CD4-positive, alpha-beta T cell (primary cell): ENCODE results near the gene RBMS3. TPM values are rescaled to one million over a fixed set of nuclear protein-coding genes. Genes with fewer than 3 reads are reported as not detected.

Source experiments
- ATAC-seq: fragments of 200-7000 bp; cut with Tn5 transposase; one replicate; pipeline ENCODE4 v1.10.0; 2022; ENCODE audit warnings: mild to moderate bottlenecking; ENCODE audit not compliant: poor library complexity
- CTCF ChIA-PET: fragments of 350-600 bp; sonication (Branson Sonifier 250); formaldehyde crosslinking; loops from one replicate; lab custom pipeline; 2021; ENCODE audit warnings: antibody characterized with exemption, inconsistent platforms; lab: Charles Lee
- POLR2A ChIA-PET: fragments of 350-600 bp; sonication (Branson Sonifier 250); formaldehyde crosslinking; loops from one replicate; lab custom pipeline; 2021; ENCODE audit warnings: antibody characterized with exemption, inconsistent platforms; lab: Charles Lee
- DNase-seq, 14 experiments: peaks; one replicate each; pipeline ENCODE4 v3.0.0-alpha.2; 2013 to 2020; ENCODE audit warnings: mixed read lengths in 2 of 14
- H3K27ac ChIP-seq, 2 donors: one replicate each; pipeline versions ENCODE4 v1.5.1 to v1.7.0; 2013; ENCODE audit warnings: low read length in 2 of 2, low read depth in 1 of 2, mild to moderate bottlenecking in 1 of 2
- H3K27me3 ChIP-seq, 2 experiments: 1 replicate in 1 of 2; 2 replicates in 1 of 2; pipeline versions ENCODE4 v1.6.1 to v1.7.0; 2013; ENCODE audit warnings: low read length in 2 of 2, control low read depth in 1 of 2, mild to moderate bottlenecking in 1 of 2, moderate library complexity in 1 of 2; ENCODE audit not compliant: insufficient read depth in 2 of 2, control insufficient read depth in 1 of 2
- H3K36me3 ChIP-seq: one replicate; pipeline ENCODE4 v1.6.1; 2013; ENCODE audit warnings: low read length, control low read depth; ENCODE audit not compliant: insufficient read depth
- H3K4me1 ChIP-seq: one replicate; pipeline ENCODE4 v1.6.1; 2013; ENCODE audit warnings: low read length, control low read depth; ENCODE audit not compliant: insufficient read depth
- H3K4me3 ChIP-seq: one replicate; pipeline ENCODE4 v1.5.1; 2013; ENCODE audit warnings: mild to moderate bottlenecking, low read length, moderate library complexity
- H3K9me3 ChIP-seq, 2 experiments: 1 replicate in 1 of 2; 2 replicates in 1 of 2; pipeline versions ENCODE4 v1.6.1 to v1.7.0; 2013; ENCODE audit warnings: low read length in 2 of 2, mild to moderate bottlenecking in 2 of 2, control low read depth in 1 of 2, moderate library complexity in 1 of 2; ENCODE audit not compliant: control insufficient read depth in 1 of 2, insufficient read depth in 1 of 2
- H3K27ac Mint-ChIP-seq: one replicate; pipeline ENCODE4 v1.8.0; 2020; ENCODE audit warnings: mixed read lengths
- H3K27me3 Mint-ChIP-seq: one replicate; pipeline ENCODE4 v1.8.0; 2021; ENCODE audit warnings: mixed read lengths
- H3K36me3 Mint-ChIP-seq: one replicate; pipeline ENCODE4 v1.8.0; 2021; ENCODE audit warnings: low read depth, mixed read lengths
- H3K4me1 Mint-ChIP-seq: one replicate; pipeline ENCODE4 v1.8.0; 2021; ENCODE audit warnings: low read depth, mixed read lengths
- H3K4me3 Mint-ChIP-seq: one replicate; pipeline ENCODE4 v1.8.0; 2020; ENCODE audit warnings: mild to moderate bottlenecking, mixed read lengths
- H3K9me3 Mint-ChIP-seq: one replicate; pipeline ENCODE4 v1.8.0; 2020; ENCODE audit warnings: mixed read lengths
- CTCF ChIP-seq: fragments of 200-600 bp; IDR thresholded peaks from one replicate; pipeline ENCODE4 v1.8.0; 2022; ENCODE audit warnings: antibody characterized with exemption, mild to moderate bottlenecking
- intact Hi-C, 2 experiments: fragments of 100-400 bp; cut with DNase I in 1 of 2; cut with micrococcal nuclease in 1 of 2; formaldehyde crosslinking; loops; one replicate each; pipeline versions ENCODE4 v1.15.1 to v1.9.0; 2023 to 2025; cut with DNase I, micrococcal nuclease
- total RNA-seq, 174 experiments: library from RNA in 2 of 174; stranded (reverse) in 2 of 174; gene quantifications; one replicate each; pipeline ENCODE4 v1.2.3 and lab custom pipeline; 2021 to 2026

Gene RBMS3
- total RNA-seq, 2 experiments from 2014 or later = 1.6 to 1.7 TPM

DNA sequence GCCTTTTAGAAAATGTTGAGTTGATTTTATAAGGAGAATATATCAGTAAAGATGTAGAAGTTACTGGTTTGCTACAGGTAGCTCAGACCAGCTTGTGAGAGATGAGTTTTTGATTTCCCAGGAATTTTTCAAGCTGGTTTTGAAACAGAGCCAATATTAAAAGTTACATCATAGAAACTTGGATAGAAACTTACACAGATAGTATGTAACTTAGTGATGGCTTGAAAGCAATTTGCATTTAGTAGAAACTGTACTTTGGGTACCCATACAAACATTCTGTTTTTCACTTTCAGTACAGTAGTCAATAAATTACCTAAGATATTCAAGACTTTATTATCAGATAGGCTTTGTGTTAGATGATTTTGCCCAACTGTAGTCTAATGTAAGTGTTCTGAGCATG is 93.4 kb downstream of the RBMS3 start:
- intact Hi-C loops = no loop called here
- no peak overlapping the region for H3K27ac Mint-ChIP-seq
- H3K4me3 ChIP-seq = no peak overlapping the region
- no peak for TF ChIP-seq CTCF
- H3K27me3 Mint-ChIP-seq = no peaks in the 10 kb centered on the region
- no peak for ATAC-seq
- no peaks in the 10 kb centered on the region for H3K36me3 Mint-ChIP-seq
- no peaks in the 10 kb centered on the region for H3K9me3 ChIP-seq
- H3K4me3 Mint-ChIP-seq = no peak overlapping the region
- ChIA-PET CTCF (no interaction called here), POLR2A (no interaction called here)
- no peaks in the 10 kb centered on the region for H3K4me1 Mint-ChIP-seq
- H3K4me1 ChIP-seq = no peaks in the 10 kb centered on the region
- DNase-seq = no peak
- no peak overlapping the region for H3K27ac ChIP-seq
- H3K36me3 ChIP-seq = no peaks in the 10 kb centered on the region
- no peaks in the 10 kb centered on the region for H3K27me3 ChIP-seq
- peaks cover 3% of the 10 kb centered on the region for H3K9me3 Mint-ChIP-seq

DNA sequence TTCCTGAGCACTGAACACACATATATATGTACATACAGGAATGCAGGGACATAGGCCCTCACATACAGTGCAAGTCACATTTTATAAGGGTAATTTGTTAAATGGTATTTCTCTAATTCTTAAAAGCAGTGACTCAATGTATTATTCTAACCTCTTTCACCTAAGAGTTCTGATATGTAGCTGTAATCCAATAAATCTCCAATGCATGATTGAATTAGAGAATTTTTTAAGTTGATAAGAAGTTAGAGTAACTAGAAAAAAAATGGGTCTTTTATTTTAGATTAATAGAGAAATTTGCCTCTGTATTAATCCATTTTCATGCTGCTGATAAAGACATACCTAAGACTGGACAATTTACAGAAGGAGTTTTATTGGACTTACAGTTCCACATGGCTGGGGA is 98.2 kb downstream of the RBMS3 start:
- H3K36me3 Mint-ChIP-seq = no peaks in the 10 kb centered on the region
- Histone ChIP-seq H3K27ac (no peak overlapping the region), H3K9me3 (no peaks in the 10 kb centered on the region), H3K4me1 (no peaks in the 10 kb centered on the region), H3K36me3 (no peaks in the 10 kb centered on the region), H3K4me3 (no peak overlapping the region), H3K27me3 (no peaks in the 10 kb centered on the region)
- no peak overlapping the region for H3K4me3 Mint-ChIP-seq
- ATAC-seq (no peak), DNase-seq (no peak)
- ChIA-PET CTCF (no interaction called here), POLR2A (no interaction called here)
- H3K27me3 Mint-ChIP-seq = no peaks in the 10 kb centered on the region
- intact Hi-C loops = no loop called here
- H3K4me1 Mint-ChIP-seq = no peaks in the 10 kb centered on the region
- no peak overlapping the region for H3K27ac Mint-ChIP-seq
- peaks cover 3% of the 10 kb centered on the region for H3K9me3 Mint-ChIP-seq
- no peak for TF ChIP-seq CTCF

- Histone ChIP-seq H3K9me3 (no peaks in the 10 kb centered on the region), H3K27me3 (no peaks in the 10 kb centered on the region), H3K4me3 (no peak overlapping the region), H3K27ac (no peak overlapping the region), H3K36me3 (no peaks in the 10 kb centered on the region), H3K4me1 (no peaks in the 10 kb centered on the region)
- ChIA-PET POLR2A (no interaction called here), CTCF (no interaction called here)
- Mint-ChIP-seq H3K27ac (no peak overlapping the region), H3K9me3 (no peaks in the 10 kb centered on the region), H3K27me3 (no peaks in the 10 kb centered on the region), H3K36me3 (no peaks in the 10 kb centered on the region), H3K4me3 (no peak overlapping the region), H3K4me1 (no peaks in the 10 kb centered on the region)
- TF ChIP-seq CTCF = no peak
- DNase-seq (no peak), ATAC-seq (no peak)
- intact Hi-C loops = no loop called here
These were observed 100.7 kb downstream of the RBMS3 start for GRCh38 chr3:29381595-29381994.
